Spleen (tissue), 11 donors: ENCODE measurements around the gene MMP17. TPM values are rescaled to one million over a fixed set of nuclear protein-coding genes. Genes with fewer than 3 reads are reported as not detected.

ENCODE experiments used
- DNase-seq: peaks from one replicate; pipeline ENCODE4 v3.0.0-alpha.2; 2020
- H3K27ac ChIP-seq, 8 donors: fragments of 200-600 bp; sonication (generic) in 7 of 8; 1 replicate in 4 of 8; 2 replicates in 4 of 8; pipeline versions ENCODE4 v1.5.0 to v1.8.0; 2016 to 2021; ENCODE audit warnings: inconsistent platforms in 4 of 8, mild to moderate bottlenecking in 4 of 8, moderate library complexity in 1 of 8
- H3K27me3 ChIP-seq, 7 donors: fragments of 200-600 bp; sonication (generic) in 6 of 7; replicated peaks in 1 of 7; 1 replicate in 4 of 7; 2 replicates in 3 of 7; pipeline versions ENCODE4 v1.5.0 to v1.8.0; 2016 to 2021; ENCODE audit warnings: inconsistent platforms in 3 of 7, mild to moderate bottlenecking in 1 of 7
- H3K36me3 ChIP-seq, 6 donors: fragments of 200-600 bp; sonication (generic) in 5 of 6; 1 replicate in 4 of 6; 2 replicates in 2 of 6; pipeline versions ENCODE4 v1.5.0 to v1.8.0; 2016 to 2021; ENCODE audit warnings: inconsistent platforms in 2 of 6
- H3K4me1 ChIP-seq, 6 donors: fragments of 200-600 bp; sonication (generic) in 5 of 6; 1 replicate in 3 of 6; 2 replicates in 3 of 6; pipeline versions ENCODE4 v1.5.0 to v1.8.0; 2016 to 2021; ENCODE audit warnings: inconsistent platforms in 3 of 6
- H3K4me3 ChIP-seq, 8 donors: fragments of 200-600 bp; sonication (generic) in 7 of 8; 1 replicate in 4 of 8; 2 replicates in 4 of 8; pipeline versions ENCODE4 v1.5.0 to v1.8.0; 2016 to 2021; ENCODE audit warnings: inconsistent platforms in 4 of 8, mild to moderate bottlenecking in 4 of 8, moderate library complexity in 2 of 8
- H3K9me3 ChIP-seq, 8 donors: fragments of 200-600 bp; sonication (generic) in 7 of 8; 1 replicate in 4 of 8; 2 replicates in 4 of 8; pipeline versions ENCODE4 v1.5.0 to v1.8.0; 2016 to 2021; ENCODE audit warnings: inconsistent platforms in 4 of 8
- CTCF ChIP-seq, 11 experiments: fragments of 200-600 bp in 7 of 11; fragments of 450-650 bp in 4 of 11; sonication (generic) in 4 of 11; IDR thresholded peaks in 8 of 11; conservative IDR thresholded peaks in 3 of 11; 1 replicate in 7 of 11; 2 replicates in 4 of 11; pipeline versions ENCODE4 v1.4.0 to v1.8.0; 2016 to 2021; ENCODE audit warnings: antibody characterized with exemption in 11 of 11, inconsistent platforms in 4 of 11, mild to moderate bottlenecking in 1 of 11
- POLR2A ChIP-seq, 3 donors: fragments of 450-650 bp; IDR thresholded peaks; one replicate each; pipeline ENCODE4 v1.5.1; 2017; ENCODE audit warnings: antibody characterized with exemption in 3 of 3, mild to moderate bottlenecking in 1 of 3
- POLR2AphosphoS5 ChIP-seq, 3 donors: sonication (generic); formaldehyde crosslinking; IDR thresholded peaks; one replicate each; pipeline ENCODE4 v1.5.1; 2017; ENCODE audit warnings: antibody characterized with exemption in 3 of 3
- WGBS, 5 donors: extraction: QIAGEN DNeasy Blood & Tissue Kit in 3 of 5; methylation state at CpG; one replicate each; pipeline versions ENCODE4 v1.1.5 to v1.1.7; 2013 to 2018; 5-methylcytosine and 5-hydroxymethylcytosine counted together
- intact Hi-C: fragments of 100-400 bp; cut with DNase I; formaldehyde crosslinking; loops from one replicate; pipeline ENCODE4 v1.15.0; 2023; ENCODE audit warnings: low total_unique reads
- polyA plus RNA-seq, 3 donors: library from polyadenylated mRNA; stranded (reverse); fragments of 200-250 nt; gene quantifications; one replicate each; pipeline ENCODE4 v1.2.1, GENCODE V29; 2013
- total RNA-seq, 7 donors: library from RNA; depleted of rRNA in 3 of 7; stranded (reverse); fragments of >200 nt in 3 of 7; fragmentation: NEBNext Ultra II Directional in 4 of 7; extraction: Animal tissue kit (Norgen Biotek cat#: 25700) in 4 of 7; gene quantifications; one replicate each; pipeline versions ENCODE4 v1.1.0 to v1.2.1, GENCODE V29; 2016 to 2021
- donor health status: healthy with polysubstance abuse.
- donor health status: DM: no; HTN: no; CAD: no; lungs with moderate emphysema.
- donor health status: DM: no; HTN: no; CAD: no.
- donor health status: Bipolar disorder and iron deficiency.
- donor health status: healthy.
- donor health status: DM: no; HTN: no; CAD: no.
- donor health status: DM: yes; HTN: yes; CAD: no.

The MMP17 gene
- total and polyA plus RNA-seq, 10 donors, result 1.4 to 8.4 (median 3.5) TPM

DNA sequence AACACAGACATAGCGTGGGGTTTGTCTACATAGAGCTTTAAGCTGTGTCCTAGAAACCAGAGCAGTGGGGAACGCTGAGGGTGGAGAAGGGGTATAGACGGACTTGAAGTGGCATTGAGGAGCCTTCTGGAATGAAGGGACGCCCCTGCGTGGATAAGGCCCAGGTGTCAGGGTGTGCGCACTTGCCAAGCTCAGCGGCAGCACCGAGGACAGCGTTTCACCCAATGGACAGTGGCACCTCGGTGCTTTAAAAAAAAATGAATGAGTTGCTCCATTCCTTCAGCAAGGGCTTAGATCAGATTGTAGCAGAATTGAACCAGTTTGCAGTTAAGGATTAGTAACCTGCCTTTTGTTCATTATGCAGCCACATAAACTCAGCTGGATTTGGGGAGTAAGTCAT, 33.6 kb upstream of the MMP17 start:
- H3K27ac ChIP-seq, result no peak overlapping the region
- peaks cover 6 to 19% (median 9%) of the 10 kb centered on the region in 6 donors for H3K4me1 ChIP-seq
- peaks cover 0 to 96% (median 71%) of the 10 kb centered on the region in 6 donors for H3K36me3 ChIP-seq
- H3K4me3 ChIP-seq, result no peak overlapping the region
- no peak for DNase-seq
- TF ChIP-seq POLR2AphosphoS5 (IDR thresholded peaks at IDR 0.05) (no peak), POLR2A (IDR thresholded peaks at IDR 0.05) (no peak), CTCF (IDR thresholded peaks at IDR 0.05 in 8 of 11, conservative IDR thresholded peaks at IDR 0.05 in 3 of 11) (no peak)
- intact Hi-C loops, result no loop called here
- no peaks in the 10 kb centered on the region for H3K27me3 ChIP-seq
- no peaks in the 10 kb centered on the region for H3K9me3 ChIP-seq
- WGBS, 5 donors, result 84 to 96% (median 90%) methylated on average over 10 of the region's 10 CpGs

GRCh38 chr12:131795064-131795463, 33.1 kb upstream of the MMP17 start:
- Histone ChIP-seq H3K4me3 (no peak overlapping the region), H3K4me1 (peaks cover 6 to 22% (median 12%) of the 10 kb centered on the region in 6 donors), H3K27me3 (no peaks in the 10 kb centered on the region), H3K36me3 (peaks cover 0 to 96% (median 71%) of the 10 kb centered on the region in 6 donors), H3K27ac (no peak overlapping the region), H3K9me3 (no peaks in the 10 kb centered on the region)
- no peak for TF ChIP-seq POLR2A (IDR thresholded peaks at IDR 0.05)
- TF ChIP-seq CTCF (IDR thresholded peaks at IDR 0.05 in 8 of 11, conservative IDR thresholded peaks at IDR 0.05 in 3 of 11), result no peak
- no peak for TF ChIP-seq POLR2AphosphoS5 (IDR thresholded peaks at IDR 0.05)
- DNase-seq, result no peak
- 88 to 94% (median 92%) methylated on average over 4 to 14 of the region's 14 CpGs for WGBS, 5 donors
- intact Hi-C loops, result no loop called here

DNA sequence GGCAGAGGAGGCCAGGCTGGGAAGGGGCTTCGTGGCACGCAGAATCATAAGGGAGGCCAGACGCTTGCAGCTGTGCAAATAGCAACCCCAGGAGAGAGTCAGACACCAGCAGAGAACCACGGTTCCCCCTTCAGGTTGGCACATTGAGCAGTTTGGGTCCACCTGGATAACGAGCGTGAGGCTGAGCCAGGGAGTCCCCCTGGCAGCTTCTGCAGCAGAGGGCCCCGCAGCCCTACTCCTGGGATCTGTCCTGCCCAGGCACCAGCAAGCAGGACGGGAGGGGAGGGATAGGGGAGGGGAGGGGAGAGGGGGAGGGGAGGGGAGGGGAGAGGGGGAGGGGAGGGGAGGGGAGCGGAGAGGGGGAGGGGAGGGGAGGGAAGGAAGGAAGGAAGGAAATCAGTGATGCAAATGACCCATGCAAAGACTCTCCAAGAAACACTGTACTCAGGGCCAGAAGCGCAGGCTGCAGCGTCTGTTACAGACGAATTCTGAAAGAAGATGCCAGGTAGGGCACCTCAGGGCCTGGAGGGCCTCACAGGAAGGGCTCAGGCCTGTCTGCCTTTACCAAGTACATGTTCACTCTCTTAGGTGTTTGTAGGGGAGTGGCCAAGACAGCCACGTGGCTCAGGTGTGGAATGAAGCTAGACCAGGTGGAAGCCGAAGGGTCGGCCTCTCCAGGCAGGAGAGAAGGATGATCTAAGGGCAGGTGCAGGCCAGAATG, 32.3 kb upstream of the MMP17 start:
- 61 to 75% (median 69%) methylated on average over 12 to 14 of the region's 15 CpGs for WGBS, 5 donors
- intact Hi-C loops, result no loop called here
- Histone ChIP-seq H3K4me1 (peaks cover 6 to 30% (median 14%) of the 10 kb centered on the region in 6 donors), H3K27me3 (no peaks in the 10 kb centered on the region), H3K27ac (peak overlapping the region in 1 of 8 donors; percentile 57), H3K36me3 (peaks cover 0 to 96% (median 71%) of the 10 kb centered on the region in 6 donors), H3K4me3 (no peak overlapping the region), H3K9me3 (no peaks in the 10 kb centered on the region)
- no peak for DNase-seq
- TF ChIP-seq POLR2AphosphoS5 (IDR thresholded peaks at IDR 0.05), result no peak
- no peak for TF ChIP-seq CTCF (IDR thresholded peaks at IDR 0.05 in 8 of 11, conservative IDR thresholded peaks at IDR 0.05 in 3 of 11)
- no peak for TF ChIP-seq POLR2A (IDR thresholded peaks at IDR 0.05)

DNA sequence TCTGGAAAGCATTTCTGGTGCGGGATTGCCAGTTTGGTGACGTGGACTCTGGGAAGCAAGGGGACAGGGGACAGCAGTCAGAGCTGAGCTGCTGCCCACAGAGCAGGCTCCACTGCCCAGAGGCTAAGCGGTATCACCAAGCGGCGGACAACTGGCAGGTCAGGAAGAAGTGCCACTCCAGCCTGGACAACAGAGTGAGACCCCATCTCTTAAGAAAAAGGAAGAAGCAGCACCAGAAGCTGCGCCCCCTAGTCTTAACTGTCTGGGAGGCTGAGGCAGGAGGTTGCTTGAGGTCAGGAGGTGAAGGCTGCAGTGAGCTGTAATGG, 31.8 kb upstream of the MMP17 start:
- intact Hi-C loops, result no loop called here
- Histone ChIP-seq H3K27me3 (no peaks in the 10 kb centered on the region), H3K4me1 (peaks cover 6 to 31% (median 14%) of the 10 kb centered on the region in 6 donors), H3K27ac (peak overlapping the region in 1 of 8 donors; percentile 57), H3K4me3 (no peak overlapping the region), H3K36me3 (peaks cover 0 to 95% (median 65%) of the 10 kb centered on the region in 6 donors), H3K9me3 (no peaks in the 10 kb centered on the region)
- 95 to 97% (median 96%) methylated on average over 6 of the region's 6 CpGs for WGBS, 5 donors
- DNase-seq, result no peak
- no peak for TF ChIP-seq POLR2A (IDR thresholded peaks at IDR 0.05)
- TF ChIP-seq CTCF (IDR thresholded peaks at IDR 0.05 in 8 of 11, conservative IDR thresholded peaks at IDR 0.05 in 3 of 11), result no peak
- TF ChIP-seq POLR2AphosphoS5 (IDR thresholded peaks at IDR 0.05), result no peak
